ENCODE measurements around the gene APOM.

The APOM gene

DNA sequence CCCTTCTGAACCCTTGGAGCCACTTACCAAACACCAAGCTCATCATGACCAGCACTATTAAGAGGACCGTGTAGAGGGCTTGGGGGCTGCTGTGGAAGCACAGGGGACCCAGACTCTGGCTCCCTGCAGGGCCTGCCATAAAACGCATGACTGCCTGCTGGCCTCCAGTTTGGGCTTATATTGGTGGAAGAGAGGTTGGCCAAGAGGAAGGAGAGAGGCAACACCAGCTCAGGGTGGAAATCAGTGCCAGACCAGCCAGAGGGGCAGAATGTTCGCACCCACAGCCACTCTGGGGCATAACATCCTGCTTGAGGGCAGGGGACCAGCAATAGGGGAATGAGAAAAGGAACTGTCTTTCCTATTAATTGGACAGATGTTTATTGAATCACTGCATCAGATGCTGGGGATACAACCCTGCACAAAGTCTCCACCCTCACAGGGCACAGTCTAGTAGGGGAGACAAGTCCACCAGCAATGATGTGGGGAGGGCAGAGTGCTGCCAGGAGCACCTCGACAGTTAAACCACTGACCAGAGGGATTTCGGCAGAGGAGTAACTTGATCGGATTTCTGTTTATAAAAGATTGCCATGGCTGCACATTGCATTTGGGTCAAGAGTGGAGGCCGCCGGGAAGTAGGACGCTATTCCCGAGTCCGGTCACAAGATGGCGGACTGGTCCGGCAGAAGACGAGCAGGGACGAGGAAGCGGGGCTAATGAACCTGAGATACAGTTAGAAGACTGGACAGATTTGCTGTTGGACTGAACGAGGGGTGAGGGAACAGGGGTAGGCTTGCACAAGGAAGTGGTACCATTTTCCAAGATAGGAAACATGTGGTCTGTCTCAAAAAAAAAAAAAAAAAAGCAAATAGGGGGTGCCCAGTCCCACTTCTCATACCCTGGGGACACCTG lies 24.8 kb downstream of the APOM start, which contains the start of gene LY6G5C:
LY6G5C (minus strand) TSS at position 842 of the 909 bp plus-strand sequence; CDS start at position 148, 694 bp downstream.
- no peak for DNase-seq (ENCODE audit: low spot score)

- peak; percentile 61 for DNase-seq (ENCODE audit: low spot score)
Observed at GRCh38 chr6:31681135-31681671, 25.5 kb downstream of the APOM start.

DNA sequence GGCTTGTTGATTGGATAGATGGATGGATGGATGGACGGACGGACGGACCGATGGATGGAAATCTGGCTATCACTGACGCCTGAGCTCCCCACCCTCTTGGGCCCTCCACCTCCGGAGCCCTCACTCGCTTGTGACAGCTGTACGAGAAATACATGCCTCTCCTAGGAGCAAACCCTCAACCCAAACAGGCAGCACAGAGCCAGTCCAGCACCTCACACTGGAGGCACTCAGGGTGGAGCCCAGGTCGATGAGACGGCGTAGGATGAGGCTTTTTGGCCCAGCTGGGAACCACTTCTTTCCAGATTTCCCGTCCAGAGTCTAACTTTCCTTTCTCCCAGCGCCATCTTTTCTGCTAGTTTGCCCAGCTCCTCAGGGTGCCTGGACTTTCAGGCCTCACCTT lies 27.9 kb downstream of the APOM start:
- no peak for DNase-seq (ENCODE audit: low spot score)

DNA sequence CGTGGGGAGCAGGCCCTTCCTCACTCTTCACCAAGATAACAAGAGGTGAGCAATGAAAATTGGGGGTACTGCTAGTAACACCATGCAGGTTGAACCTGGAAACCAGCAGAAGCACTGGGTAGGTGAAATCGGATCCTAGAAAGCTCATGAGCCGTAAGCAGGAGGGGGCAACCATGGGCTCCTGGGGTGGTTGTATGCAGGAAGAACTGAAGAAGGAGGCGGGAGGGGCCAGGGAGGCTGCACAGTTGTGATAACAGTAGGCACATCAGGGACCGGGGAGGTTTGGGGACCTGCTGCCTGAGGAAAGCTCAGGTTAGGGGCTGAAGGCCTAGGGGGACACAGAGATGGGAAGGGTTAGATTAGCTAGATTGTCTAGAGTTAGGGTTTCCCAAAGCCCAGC lies 30.8 kb downstream of the APOM start:
- DNase-seq (ENCODE audit: low spot score) = no peak

GRCh38 chr6:31687321-31687720 lies 31.6 kb downstream of the APOM start:
- no peak for DNase-seq (ENCODE audit: low spot score)

- no peak for DNase-seq (ENCODE audit: low spot score)
Observed at GRCh38 chr6:31687860-31688693, 32.4 kb downstream of the APOM start.

DNA sequence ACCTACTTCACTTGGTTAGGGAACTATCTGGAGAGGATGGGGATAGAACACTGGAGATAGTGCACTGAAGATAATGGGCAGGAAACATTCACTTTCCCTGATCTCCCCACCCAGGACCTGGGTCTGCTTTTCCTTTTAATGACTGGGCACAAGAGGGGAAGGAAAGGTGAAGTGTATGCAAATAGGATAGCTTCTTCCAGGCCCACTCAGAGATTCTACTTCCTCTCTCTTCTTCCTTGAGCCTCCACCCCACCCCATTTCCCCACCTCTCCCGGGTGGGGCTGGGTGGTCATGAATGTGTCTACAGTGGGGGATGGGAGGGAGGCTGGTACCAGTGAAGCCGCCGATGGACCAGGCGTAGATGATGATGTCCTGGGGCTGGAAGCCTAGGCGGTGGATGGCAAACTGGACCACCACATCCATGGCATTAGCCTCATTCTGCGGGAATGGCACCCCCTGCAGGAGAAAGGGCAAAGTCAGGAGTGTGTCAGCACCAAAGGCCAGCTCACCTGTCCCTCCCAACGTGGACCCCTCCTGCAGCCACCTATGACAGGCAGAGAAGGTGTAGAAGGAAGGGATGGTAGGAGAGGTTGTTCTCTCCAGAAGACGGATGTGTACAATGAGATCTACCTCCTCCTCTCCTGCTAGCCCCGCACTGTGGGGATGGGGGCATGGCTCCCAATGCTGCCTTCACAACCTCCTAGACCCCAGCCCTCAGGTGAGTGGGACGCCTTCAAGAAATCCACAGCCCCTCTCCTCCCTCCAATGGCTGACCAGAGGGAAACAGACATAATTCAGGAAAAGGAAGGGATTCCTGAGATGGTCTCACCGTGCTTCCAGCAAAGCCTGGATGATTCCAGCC lies 33.8 kb downstream of the APOM start:
- no peak for DNase-seq (ENCODE audit: low spot score)

GRCh38 chr6:31690231-31691077 lies 34.8 kb downstream of the APOM start:
- DNase-seq (ENCODE audit: low spot score) = no peak

- no peak for DNase-seq (ENCODE audit: low spot score)
Observed at GRCh38 chr6:31691078-31691463, 35.4 kb downstream of the APOM start.

- no peak for DNase-seq (ENCODE audit: low spot score)
Observed at GRCh38 chr6:31691564-31692108, 35.9 kb downstream of the APOM start.

DNA sequence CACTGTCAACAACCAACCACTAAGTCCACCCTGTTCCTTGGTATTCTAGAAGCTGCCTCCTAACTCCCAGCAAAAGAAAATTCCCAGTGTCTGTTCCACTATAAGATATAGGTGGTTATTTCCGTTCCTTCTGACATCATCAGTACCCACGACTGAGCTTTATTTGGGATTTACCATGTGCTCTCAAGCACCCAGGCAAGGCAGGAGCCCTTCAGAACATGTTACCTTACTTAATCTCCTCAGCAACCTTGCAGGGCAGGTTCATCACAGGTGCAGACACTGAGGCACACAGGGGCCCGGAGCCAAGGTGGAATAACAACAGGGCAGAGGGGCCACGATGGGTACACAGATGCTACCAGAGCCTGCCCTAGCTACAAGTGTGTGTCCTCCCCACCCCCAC lies 36.7 kb downstream of the APOM start:
- DNase-seq (ENCODE audit: low spot score) = no peak

GRCh38 chr6:31692886-31693285 lies 37.2 kb downstream of the APOM start:
- DNase-seq (ENCODE audit: low spot score) = no peak

- no peak for DNase-seq (ENCODE audit: low spot score)
Observed at GRCh38 chr6:31693535-31693934, 37.8 kb downstream of the APOM start.

DNA sequence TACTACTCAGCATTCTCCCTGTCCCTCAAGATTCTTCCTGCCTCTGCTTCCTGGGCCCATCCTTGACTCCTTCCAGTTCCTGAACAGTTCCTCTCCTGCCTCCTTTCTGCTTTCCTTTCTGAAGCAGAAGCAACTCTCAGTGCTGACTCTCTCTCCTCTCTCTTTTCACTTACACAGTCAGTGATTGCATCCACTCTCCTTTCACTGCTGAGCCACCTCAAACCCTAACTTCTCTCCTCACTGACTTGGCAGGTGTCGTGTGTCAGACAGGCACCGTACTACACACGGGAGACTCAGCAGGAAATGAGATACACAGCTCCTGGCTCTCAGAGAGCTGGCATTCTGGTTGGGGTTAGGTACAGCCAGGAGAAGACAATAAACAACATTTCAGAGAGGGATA lies 41.9 kb downstream of the APOM start:
- no peak for DNase-seq (ENCODE audit: low spot score)

DNA sequence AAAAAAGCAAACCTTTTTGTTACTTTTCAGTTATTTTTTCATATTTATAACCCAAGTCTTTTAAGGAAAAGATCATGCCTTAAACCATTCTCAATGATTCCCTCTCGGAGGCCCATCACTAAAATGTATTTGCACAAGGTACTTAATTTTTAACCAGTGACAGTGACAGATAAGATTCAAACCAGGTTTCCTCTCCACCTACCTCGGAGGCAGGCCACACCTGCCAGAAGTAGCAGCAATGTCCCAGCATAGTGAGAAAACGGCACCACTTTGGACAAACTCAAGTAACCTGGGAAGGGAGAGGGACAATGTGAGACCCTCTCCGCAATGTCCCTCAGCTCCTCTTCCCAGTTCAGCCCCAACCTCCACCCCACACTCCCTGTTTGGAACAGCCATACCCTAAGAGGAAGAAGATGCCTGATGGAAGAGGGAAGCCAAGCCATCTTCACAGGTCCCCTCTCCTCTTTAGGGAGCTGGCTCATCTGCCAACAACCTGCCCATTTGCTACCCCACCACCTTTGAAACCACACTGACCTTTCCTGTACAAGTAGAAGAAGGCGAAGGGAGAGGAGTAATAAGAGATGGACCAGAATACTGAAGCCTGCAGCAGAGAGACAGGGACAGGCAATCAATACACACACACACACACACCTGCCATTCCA lies 45.2 kb downstream of the APOM start:
- no peak for DNase-seq (ENCODE audit: low spot score)

DNA sequence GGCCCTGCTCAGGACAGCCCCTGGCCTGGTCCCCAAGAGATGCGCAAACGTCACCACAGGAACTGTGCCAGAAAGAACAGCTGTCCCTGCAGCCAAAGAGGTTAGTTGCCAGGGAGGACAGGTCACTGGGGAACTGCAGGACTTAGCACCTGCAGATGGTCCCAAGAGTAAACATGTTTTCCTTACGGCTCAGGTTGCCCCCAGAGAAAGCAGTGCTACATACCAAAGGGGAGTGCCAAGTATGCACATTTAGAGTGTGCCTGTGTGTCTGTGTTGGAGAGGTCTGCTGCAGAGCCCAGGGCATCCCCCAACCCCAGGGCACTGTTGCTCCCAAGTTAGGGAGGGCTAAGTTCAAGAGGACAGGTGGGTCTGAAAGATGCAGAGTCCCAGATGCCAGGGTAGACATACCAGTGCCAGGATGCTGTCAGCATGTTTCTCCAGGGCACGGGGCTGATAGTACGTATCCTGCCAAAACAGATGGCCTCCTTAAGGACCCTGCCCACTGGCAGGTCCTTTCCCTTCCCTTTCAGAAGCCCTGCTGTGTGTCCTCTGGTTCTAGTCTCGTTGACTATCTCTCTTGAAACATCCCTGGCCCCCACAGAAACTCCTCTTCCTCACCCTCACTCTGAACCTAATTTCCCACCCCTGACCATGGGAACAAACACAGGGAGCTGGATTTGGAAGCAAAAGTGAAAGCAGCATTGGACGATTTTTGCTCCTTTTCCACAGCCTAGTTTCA lies 46.1 kb downstream of the APOM start:
- no peak for DNase-seq (ENCODE audit: low spot score)

DNA sequence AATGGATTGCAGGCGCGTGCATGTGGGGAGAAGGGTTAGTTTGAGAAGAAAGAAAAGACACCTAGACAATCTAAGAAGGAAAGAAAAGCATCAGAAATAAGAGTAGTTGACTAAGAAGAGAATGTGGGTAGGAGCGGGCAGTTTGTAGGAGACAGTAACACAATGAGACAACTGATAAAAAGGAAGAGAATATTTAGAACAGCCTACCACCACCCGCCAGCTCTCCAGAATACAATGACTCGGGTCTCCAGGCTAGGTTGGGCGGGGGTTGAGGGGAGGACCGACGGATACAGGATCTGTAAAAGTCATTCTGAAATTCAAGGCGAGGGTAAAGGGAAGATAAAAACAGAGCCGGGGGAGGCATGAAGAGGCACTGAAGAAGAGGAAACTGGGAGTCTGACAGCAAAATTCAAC lies 46.7 kb downstream of the APOM start:
- DNase-seq (ENCODE audit: low spot score) = peak; percentile 33

- peak; percentile 99 for DNase-seq (ENCODE audit: low spot score)
Observed at GRCh38 chr6:31702819-31703716, 47.4 kb downstream of the APOM start, which contains the start of gene ABHD16A. Gene ABHD16A, minus strand, starts transcription at chr6:31703324. Its CDS starts 43 bp downstream, at chr6:31703281.

All from germinal center (tissue), 1 donor.